Osteoblast (primary cell): Measurements from ENCODE around the gene CHST11. TPM values are rescaled to one million over a fixed set of nuclear protein-coding genes. Genes with fewer than 3 reads are reported as not detected.
"Not testable (repeated sequence)": the region's sequence is repeated elsewhere in the genome, so short reads cannot be mapped to it uniquely, and the experiment has no call there.

Experiments used
- DNase-seq: peaks from one replicate; pipeline ENCODE4 v3.0.0; 2011; ENCODE audit warnings: low spot score, mixed read lengths; ENCODE audit not compliant: insufficient read length; ENCODE audit errors: missing footprints
- H2AFZ ChIP-seq: 2 replicates; pipeline ENCODE4 v1.6.0; 2011; ENCODE audit warnings: mild to moderate bottlenecking, low read length
- H3K27ac ChIP-seq: 2 replicates; pipeline ENCODE4 v1.5.1; 2011; ENCODE audit warnings: mild to moderate bottlenecking, low read depth, low read length, moderate library complexity
- H3K27me3 ChIP-seq: 2 replicates; pipeline ENCODE4 v1.6.0; 2012; ENCODE audit warnings: mild to moderate bottlenecking, control low read depth, inconsistent platforms, low read length, moderate library complexity; ENCODE audit not compliant: insufficient read depth
- H3K36me3 ChIP-seq: 2 replicates; pipeline ENCODE4 v1.5.1; 2011; ENCODE audit warnings: mild to moderate bottlenecking, low read length, control low read depth, moderate library complexity; ENCODE audit not compliant: insufficient read depth
- H3K4me1 ChIP-seq: 2 replicates; pipeline ENCODE4 v1.5.1; 2011; ENCODE audit warnings: mild to moderate bottlenecking, low read length, control low read depth, moderate library complexity; ENCODE audit not compliant: insufficient read depth
- H3K4me2 ChIP-seq: 2 replicates; pipeline ENCODE4 v1.6.0; 2011; ENCODE audit warnings: mild to moderate bottlenecking, low read length; ENCODE audit not compliant: insufficient read depth
- H3K4me3 ChIP-seq: fragments of 200-600 bp; sonication (generic); 3 replicates; pipeline ENCODE4 v1.5.1; 2012; ENCODE audit warnings: mild to moderate bottlenecking, low read length, inconsistent platforms; ENCODE audit not compliant: insufficient read depth
- H3K79me2 ChIP-seq: 2 replicates; pipeline ENCODE4 v1.6.0; 2012; ENCODE audit warnings: mild to moderate bottlenecking, low read length, control low read depth, inconsistent platforms; ENCODE audit not compliant: insufficient read depth
- H3K9me3 ChIP-seq: 2 replicates; pipeline ENCODE4 v1.5.1; 2011; ENCODE audit warnings: low read depth, low read length, control low read depth
- H4K20me1 ChIP-seq: 2 replicates; pipeline ENCODE4 v1.6.0; 2012; ENCODE audit warnings: mild to moderate bottlenecking, low read length, control low read depth; ENCODE audit not compliant: insufficient read depth
- total RNA-seq: library from RNA; depleted of rRNA; stranded (reverse); fragments of >200 nt; gene quantifications from 2 replicates; pipeline ENCODE4 v1.2.3, GENCODE V29; 2012
- TF ChIP-seq, protein P1 (sequence below): IDR thresholded peaks from 2 replicates; pipeline ENCODE4 v1.5.1; 2011; ENCODE audit warnings: mild to moderate bottlenecking, low read depth, low read length, moderate library complexity; ENCODE audit errors: extremely low read depth

Gene CHST11
- total RNA-seq, 1 donor, result 24.6 TPM

DNA sequence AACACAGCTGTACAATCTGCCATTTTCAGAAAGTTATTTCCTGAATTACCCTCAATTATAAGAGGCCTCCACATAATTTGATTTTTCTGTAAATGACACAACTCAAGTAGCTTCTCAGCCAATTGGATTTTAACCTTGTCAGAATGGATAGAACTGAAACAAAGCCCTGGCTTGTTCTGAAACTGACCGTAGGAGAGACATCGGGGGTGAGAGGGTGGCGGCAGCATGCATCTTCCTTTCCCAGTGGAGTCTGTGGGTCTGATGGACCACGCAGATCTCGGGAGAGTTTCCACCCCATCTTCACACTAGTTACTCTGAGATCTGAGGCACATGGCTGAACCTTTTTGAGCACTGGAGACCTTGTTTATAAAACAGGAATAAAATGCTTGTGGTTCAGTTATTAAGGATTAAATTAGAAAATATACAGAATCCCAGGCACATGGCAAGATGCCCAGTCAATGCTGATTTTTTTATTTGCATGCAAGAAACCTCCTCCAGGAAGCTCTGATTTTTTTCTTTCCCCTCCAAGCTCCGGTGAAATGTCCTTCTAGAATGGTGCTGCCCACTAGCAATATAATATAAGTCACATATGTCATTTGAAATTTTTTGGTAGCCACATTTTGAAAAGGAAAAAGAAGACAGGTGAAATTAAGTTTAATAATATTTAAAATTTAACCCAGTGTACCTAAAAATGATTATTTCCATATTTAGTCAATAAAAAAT is 153.9 kb downstream of the CHST11 start:
- Histone ChIP-seq H3K4me1 (peaks cover 7% of the 10 kb centered on the region), H3K79me2 (peaks cover 16% of the 10 kb centered on the region), H3K27ac (no peak overlapping the region), H3K4me3 (no peak overlapping the region), H3K36me3 (no peaks in the 10 kb centered on the region), H3K27me3 (no peaks in the 10 kb centered on the region), H4K20me1 (no peaks in the 10 kb centered on the region), H3K4me2 (no peak overlapping the region), H2AFZ (no peak overlapping the region), H3K9me3 (no peaks in the 10 kb centered on the region)
- no peak for DNase-seq
- TF ChIP-seq, protein P1, sequence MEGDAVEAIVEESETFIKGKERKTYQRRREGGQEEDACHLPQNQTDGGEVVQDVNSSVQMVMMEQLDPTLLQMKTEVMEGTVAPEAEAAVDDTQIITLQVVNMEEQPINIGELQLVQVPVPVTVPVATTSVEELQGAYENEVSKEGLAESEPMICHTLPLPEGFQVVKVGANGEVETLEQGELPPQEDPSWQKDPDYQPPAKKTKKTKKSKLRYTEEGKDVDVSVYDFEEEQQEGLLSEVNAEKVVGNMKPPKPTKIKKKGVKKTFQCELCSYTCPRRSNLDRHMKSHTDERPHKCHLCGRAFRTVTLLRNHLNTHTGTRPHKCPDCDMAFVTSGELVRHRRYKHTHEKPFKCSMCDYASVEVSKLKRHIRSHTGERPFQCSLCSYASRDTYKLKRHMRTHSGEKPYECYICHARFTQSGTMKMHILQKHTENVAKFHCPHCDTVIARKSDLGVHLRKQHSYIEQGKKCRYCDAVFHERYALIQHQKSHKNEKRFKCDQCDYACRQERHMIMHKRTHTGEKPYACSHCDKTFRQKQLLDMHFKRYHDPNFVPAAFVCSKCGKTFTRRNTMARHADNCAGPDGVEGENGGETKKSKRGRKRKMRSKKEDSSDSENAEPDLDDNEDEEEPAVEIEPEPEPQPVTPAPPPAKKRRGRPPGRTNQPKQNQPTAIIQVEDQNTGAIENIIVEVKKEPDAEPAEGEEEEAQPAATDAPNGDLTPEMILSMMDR, result no peak

- H3K4me1 ChIP-seq, result no peaks in the 10 kb centered on the region
- H3K4me3 ChIP-seq, result no peak overlapping the region
- DNase-seq, result no peak
- no peaks in the 10 kb centered on the region for H3K27me3 ChIP-seq
- TF ChIP-seq, protein P1, result no peak
- no peak overlapping the region for H3K27ac ChIP-seq
- peaks cover 16% of the 10 kb centered on the region for H3K79me2 ChIP-seq
- no peaks in the 10 kb centered on the region for H3K9me3 ChIP-seq
- no peaks in the 10 kb centered on the region for H3K36me3 ChIP-seq
- H4K20me1 ChIP-seq, result no peaks in the 10 kb centered on the region
- H3K4me2 ChIP-seq, result no peak overlapping the region
- H2AFZ ChIP-seq, result no peak overlapping the region
These were observed 154.9 kb downstream of the CHST11 start for GRCh38 chr12:104611671-104612070.

DNA sequence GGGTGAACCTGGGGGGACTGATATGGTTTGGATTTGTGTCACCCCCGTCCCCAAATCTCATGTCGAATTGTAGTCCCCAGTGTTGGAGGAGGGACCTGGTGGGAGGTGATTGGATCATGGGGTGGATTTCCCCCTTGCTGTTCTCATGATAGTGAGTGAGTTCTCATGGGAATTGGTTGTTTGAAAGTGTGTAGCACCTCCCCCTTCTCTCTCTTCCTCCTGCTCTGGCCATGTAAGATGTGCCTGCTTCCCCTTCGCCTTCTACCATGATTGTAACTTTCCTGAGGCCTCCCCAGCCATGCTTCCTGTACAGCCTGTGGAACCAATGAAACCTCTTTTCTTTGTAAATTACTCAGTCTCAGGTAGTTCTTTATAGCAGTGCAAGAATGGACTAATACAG is 156.6 kb downstream of the CHST11 start:
- not testable (repeated sequence) for H3K9me3 ChIP-seq, H3K27me3 ChIP-seq, H2AFZ ChIP-seq, H4K20me1 ChIP-seq, H3K27ac ChIP-seq, H3K4me3 ChIP-seq, H3K36me3 ChIP-seq, DNase-seq, H3K4me2 ChIP-seq, H3K4me1 ChIP-seq
- peaks cover 11% of the 10 kb centered on the region for H3K79me2 ChIP-seq

GRCh38 chr12:104615048-104615561 is 158.4 kb downstream of the CHST11 start:
- Histone ChIP-seq H3K4me1 (no peaks in the 10 kb centered on the region), H4K20me1 (no peaks in the 10 kb centered on the region), H2AFZ (no peak overlapping the region), H3K4me3 (no peak overlapping the region), H3K4me2 (no peak overlapping the region), H3K36me3 (no peaks in the 10 kb centered on the region), H3K9me3 (no peaks in the 10 kb centered on the region), H3K27me3 (no peaks in the 10 kb centered on the region), H3K79me2 (peaks cover 8% of the 10 kb centered on the region), H3K27ac (no peak overlapping the region)
- TF ChIP-seq, protein P1, result no peak
- DNase-seq, result no peak
